GM13976 (cell line): ENCODE results near the gene KCNIP3.

Experiments used
- DNase-seq: peaks from one replicate; pipeline ENCODE4 v3.0.0; 2012; ENCODE audit warnings: low spot score
- in situ Hi-C: fragments of 300-500 bp; cut with MboI; formaldehyde crosslinking; loops from one replicate; pipeline ENCODE4 v1.12.0; 2022; ENCODE audit warnings: low sequenced_read_pairs, mixed read lengths, inconsistent platforms; ENCODE audit not compliant: unreplicated experiment
- TF ChIP-seq, protein P1 (sequence below): IDR thresholded peaks from 2 replicates; pipeline ENCODE4 v1.5.1; 2012; ENCODE audit warnings: borderline replicate concordance, mild to moderate bottlenecking; ENCODE audit not compliant: insufficient read depth; ENCODE audit errors: extremely low read depth, missing control alignments, control extremely low read depth

The KCNIP3 gene

DNA sequence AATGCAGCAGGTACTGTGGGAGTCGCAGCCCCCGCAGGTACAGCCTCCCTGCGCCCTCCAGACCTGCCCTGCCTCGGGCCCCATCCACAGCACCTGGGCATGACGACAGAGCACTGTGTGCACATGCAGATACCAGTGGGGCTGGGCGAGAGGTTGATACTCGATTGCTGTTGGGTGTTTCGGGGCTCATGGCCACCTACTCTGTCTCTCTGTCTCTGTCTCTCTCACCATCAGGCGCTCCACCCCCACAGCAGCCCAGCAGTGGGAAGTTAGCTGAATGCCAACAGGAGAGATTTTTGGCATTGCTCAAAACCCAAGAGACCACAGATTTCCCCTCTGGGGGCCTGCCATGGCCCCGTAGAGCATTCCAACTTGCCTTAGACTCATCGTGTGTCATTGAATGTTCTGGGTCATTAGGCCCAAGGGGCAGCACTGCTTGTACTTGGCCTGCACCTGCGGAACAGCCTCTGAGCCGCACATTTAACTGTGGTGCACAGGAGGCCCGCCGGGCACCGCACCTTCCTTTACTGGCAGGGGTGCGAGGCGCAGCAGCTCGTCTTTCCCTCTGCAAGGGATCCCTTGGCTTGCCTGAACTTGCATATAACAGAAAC lies 18.8 kb downstream of the KCNIP3 start:
- DNase-seq: no peak
- in situ Hi-C loops: no loop called here
- TF ChIP-seq, protein P1, sequence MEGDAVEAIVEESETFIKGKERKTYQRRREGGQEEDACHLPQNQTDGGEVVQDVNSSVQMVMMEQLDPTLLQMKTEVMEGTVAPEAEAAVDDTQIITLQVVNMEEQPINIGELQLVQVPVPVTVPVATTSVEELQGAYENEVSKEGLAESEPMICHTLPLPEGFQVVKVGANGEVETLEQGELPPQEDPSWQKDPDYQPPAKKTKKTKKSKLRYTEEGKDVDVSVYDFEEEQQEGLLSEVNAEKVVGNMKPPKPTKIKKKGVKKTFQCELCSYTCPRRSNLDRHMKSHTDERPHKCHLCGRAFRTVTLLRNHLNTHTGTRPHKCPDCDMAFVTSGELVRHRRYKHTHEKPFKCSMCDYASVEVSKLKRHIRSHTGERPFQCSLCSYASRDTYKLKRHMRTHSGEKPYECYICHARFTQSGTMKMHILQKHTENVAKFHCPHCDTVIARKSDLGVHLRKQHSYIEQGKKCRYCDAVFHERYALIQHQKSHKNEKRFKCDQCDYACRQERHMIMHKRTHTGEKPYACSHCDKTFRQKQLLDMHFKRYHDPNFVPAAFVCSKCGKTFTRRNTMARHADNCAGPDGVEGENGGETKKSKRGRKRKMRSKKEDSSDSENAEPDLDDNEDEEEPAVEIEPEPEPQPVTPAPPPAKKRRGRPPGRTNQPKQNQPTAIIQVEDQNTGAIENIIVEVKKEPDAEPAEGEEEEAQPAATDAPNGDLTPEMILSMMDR: no peak

- DNase-seq: no peak
- in situ Hi-C loops: no loop called here
- TF ChIP-seq, protein P1: no peak
Measured at GRCh38 chr2:95316466-95317122, 19.4 kb downstream of the KCNIP3 start.

- in situ Hi-C loops: no loop called here
- TF ChIP-seq, protein P1: no peak
Measured at GRCh38 chr2:95317123-95317500, 20.0 kb downstream of the KCNIP3 start.

DNA sequence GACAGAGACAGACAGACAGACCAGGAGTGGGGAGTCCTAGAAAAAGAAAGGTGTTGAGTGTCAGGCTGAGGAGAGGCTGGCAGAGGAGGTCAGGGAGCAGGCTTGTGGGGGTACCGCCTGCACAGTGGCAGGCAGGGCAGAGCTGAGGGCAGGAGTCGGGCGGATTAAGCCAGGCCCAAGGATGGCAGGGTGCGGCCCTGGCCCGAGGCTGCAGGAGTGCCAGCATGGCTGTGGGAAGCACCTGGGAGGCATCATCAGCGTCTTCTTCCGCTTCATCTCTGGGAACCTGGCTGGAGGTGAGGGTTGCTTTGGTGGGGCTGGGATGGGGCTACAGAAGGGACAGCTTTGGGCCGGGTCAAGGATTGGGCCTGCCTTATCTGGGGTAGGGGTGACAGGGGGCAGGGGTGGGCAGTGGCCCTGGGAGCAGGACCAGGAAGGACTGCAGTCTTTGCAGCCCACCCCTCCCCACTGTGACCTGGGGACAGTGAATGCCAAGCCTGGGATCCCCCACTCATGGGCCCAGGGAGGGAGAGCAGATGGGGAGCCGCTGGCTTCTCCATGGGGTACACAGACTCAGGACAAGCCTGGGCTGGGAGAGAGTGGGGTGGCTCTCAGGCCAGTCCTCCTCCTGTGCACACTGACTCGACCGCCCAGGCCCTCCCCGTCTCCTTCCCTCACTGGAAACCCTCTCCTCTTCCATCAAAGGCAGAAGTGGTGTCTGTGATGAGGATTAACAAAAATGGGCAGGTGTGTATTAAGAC lies 20.7 kb downstream of the KCNIP3 start:
- DNase-seq: no peak
- TF ChIP-seq, protein P1: no peak
- in situ Hi-C loops: no loop called here

More at GRCh38 chr2:95317123-95317500, 20.0 kb downstream of the KCNIP3 start:
- DNase-seq: no peak

GRCh38 chr2:95318431-95319220 lies 21.5 kb downstream of the KCNIP3 start:
- no peak for DNase-seq
- TF ChIP-seq, protein P1: no peak
- in situ Hi-C loops: no loop called here

DNA sequence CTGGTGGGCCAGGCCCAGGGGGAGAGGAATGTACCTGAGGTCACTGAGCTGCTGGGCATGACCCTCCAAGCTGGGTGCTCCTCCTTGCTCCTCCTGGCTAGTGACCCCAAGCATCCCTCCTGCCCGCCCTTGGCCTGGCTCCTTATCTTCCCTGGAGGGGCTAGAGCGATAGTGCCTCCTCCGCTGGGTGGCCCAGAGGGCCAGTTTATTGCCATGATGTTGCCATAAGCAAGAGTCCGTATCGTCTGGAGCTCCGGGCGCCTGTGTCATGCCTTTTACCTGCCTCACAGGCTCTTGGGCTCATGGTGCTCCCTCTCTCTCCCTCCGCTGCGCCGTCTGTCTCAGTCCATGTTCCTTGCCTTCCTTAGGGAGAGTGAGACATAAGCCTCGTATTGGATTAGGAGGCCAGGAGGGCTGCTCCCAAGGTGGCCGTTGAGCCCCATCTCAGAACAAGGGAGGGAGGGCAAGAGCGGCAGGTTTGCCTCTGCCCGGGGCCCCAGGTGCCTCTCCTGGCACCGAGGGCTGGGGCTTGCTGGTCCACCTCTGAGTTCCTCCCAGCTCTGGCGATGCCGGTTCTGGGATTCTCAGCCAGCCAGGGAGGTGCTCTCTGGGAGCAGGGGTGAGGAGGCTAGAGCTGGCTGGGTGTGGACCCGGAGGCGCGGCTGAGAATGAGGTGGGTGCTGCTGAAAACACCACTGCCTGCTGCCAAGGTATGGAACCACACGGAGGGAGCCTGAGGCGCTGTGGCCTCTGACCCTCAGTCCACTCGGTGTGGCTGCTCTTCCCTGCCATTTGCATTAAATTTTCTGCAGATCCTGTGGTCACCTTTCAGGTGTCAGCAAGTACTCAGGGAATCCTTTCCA lies 22.6 kb downstream of the KCNIP3 start:
- TF ChIP-seq, protein P1: no peak
- DNase-seq: no peak
- in situ Hi-C loops: no loop called here
